GM12873 (cell line): ENCODE data around the gene NUDT14.

Experiments used
- CTCF ChIP-seq: IDR thresholded peaks from 2 replicates; pipeline ENCODE4 v1.5.1; 2012; ENCODE audit warnings: low read depth, mild to moderate bottlenecking, moderate library complexity, low read length, control low read depth; ENCODE audit not compliant: insufficient read depth; ENCODE audit errors: missing control alignments

NUDT14 gene

GRCh38 chr14:105196265-105196960 lies 15.3 kb upstream of the NUDT14 start:
- TF ChIP-seq CTCF = no peak

GRCh38 chr14:105195522-105196264 lies 14.6 kb upstream of the NUDT14 start:
- TF ChIP-seq CTCF = no peak

GRCh38 chr14:105195051-105195450 lies 13.9 kb upstream of the NUDT14 start:
- TF ChIP-seq CTCF = no peak

- no peak for TF ChIP-seq CTCF
Measured at GRCh38 chr14:105193916-105194782, 13.0 kb upstream of the NUDT14 start.

- no peak for TF ChIP-seq CTCF
Measured at GRCh38 chr14:105192866-105193731, 12.0 kb upstream of the NUDT14 start.

- peak; percentile 23 for TF ChIP-seq CTCF
Measured at GRCh38 chr14:105187935-105188524, 6.9 kb upstream of the NUDT14 start.
